Ishikawa (cell line): ENCODE data around the gene RIPOR2.

Source experiments
- CEBPB ChIP-seq: IDR thresholded peaks from 2 replicates; pipeline ENCODE4 v1.6.1; 2012
- CREB1 ChIP-seq: IDR thresholded peaks from 2 replicates; pipeline ENCODE4 v1.6.1; 2012; ENCODE audit warnings: low read depth
- EGR1 ChIP-seq: IDR thresholded peaks from 2 replicates; pipeline ENCODE4 v1.6.1; 2012
- EP300 ChIP-seq: IDR thresholded peaks from 2 replicates; pipeline ENCODE4 v1.6.1; 2012; ENCODE audit warnings: borderline replicate concordance
- FOXM1 ChIP-seq: IDR thresholded peaks from 2 replicates; pipeline ENCODE4 v1.6.1; 2012; ENCODE audit warnings: low read depth, borderline replicate concordance
- MAX ChIP-seq: IDR thresholded peaks from 2 replicates; pipeline ENCODE4 v1.6.1; 2012
- NFIC ChIP-seq: IDR thresholded peaks from 2 replicates; pipeline ENCODE4 v1.6.1; 2012
- RAD21 ChIP-seq: IDR thresholded peaks from 2 replicates; pipeline ENCODE4 v1.6.1; 2012; ENCODE audit warnings: low read depth
- REST ChIP-seq: IDR thresholded peaks from 2 replicates; pipeline ENCODE4 v1.6.1; 2012; ENCODE audit warnings: low read depth, mild to moderate bottlenecking
- TAF1 ChIP-seq: IDR thresholded peaks from 2 replicates; pipeline ENCODE4 v1.6.1; 2012; ENCODE audit warnings: low read depth, mild to moderate bottlenecking
- TCF12 ChIP-seq: IDR thresholded peaks from 2 replicates; pipeline ENCODE4 v1.6.1; 2012; ENCODE audit warnings: low read depth
- TEAD4 ChIP-seq: IDR thresholded peaks from 2 replicates; pipeline ENCODE4 v1.6.1; 2012
- USF1 ChIP-seq: IDR thresholded peaks from 2 replicates; pipeline ENCODE4 v1.6.1; 2012
- YY1 ChIP-seq: IDR thresholded peaks from 2 replicates; pipeline ENCODE4 v1.6.1; 2012; ENCODE audit warnings: low read depth
- ZBTB7A ChIP-seq: IDR thresholded peaks from 2 replicates; pipeline ENCODE4 v1.6.1; 2012; ENCODE audit warnings: low read depth

The RIPOR2 gene

GRCh38 chr6:24838994-24839393 lies 96.8 kb downstream of the RIPOR2 start:
- TF ChIP-seq TAF1 (no peak), RAD21 (no peak), EGR1 (no peak), YY1 (no peak), REST (no peak), MAX (no peak), TCF12 (no peak), CREB1 (no peak), CEBPB (no peak), EP300 (no peak), TEAD4 (no peak), ZBTB7A (no peak), FOXM1 (no peak), NFIC (no peak), USF1 (no peak)

- TF ChIP-seq EGR1: no peak
- TF ChIP-seq CREB1: no peak
- TF ChIP-seq TCF12: no peak
- no peak for TF ChIP-seq FOXM1
- TF ChIP-seq TAF1: no peak
- no peak for TF ChIP-seq TEAD4
- no peak for TF ChIP-seq USF1
- TF ChIP-seq REST: no peak
Observed at GRCh38 chr6:24838081-24838480, 97.7 kb downstream of the RIPOR2 start.

- TF ChIP-seq FOXM1: no peak
- no peak for TF ChIP-seq ZBTB7A
- no peak for TF ChIP-seq TAF1
- TF ChIP-seq YY1: no peak
- TF ChIP-seq TEAD4: no peak
- no peak for TF ChIP-seq NFIC
- TF ChIP-seq CEBPB: no peak
- TF ChIP-seq MAX: no peak
- no peak for TF ChIP-seq EGR1
- TF ChIP-seq TCF12: no peak
- TF ChIP-seq EP300: no peak
- no peak for TF ChIP-seq CREB1
- TF ChIP-seq RAD21: no peak
Observed at GRCh38 chr6:24836109-24836508, 99.7 kb downstream of the RIPOR2 start.

GRCh38 chr6:24833711-24834386 lies 101.9 kb downstream of the RIPOR2 start:
- TF ChIP-seq MAX: no peak
- no peak for TF ChIP-seq NFIC
- TF ChIP-seq TCF12: no peak
- TF ChIP-seq TEAD4: no peak
- no peak for TF ChIP-seq USF1

- TF ChIP-seq EGR1 (no peak), ZBTB7A (no peak), TCF12 (no peak), REST (no peak), MAX (no peak)
Observed at GRCh38 chr6:24832794-24833193, 103.0 kb downstream of the RIPOR2 start.
